GM19452 (cell line): Measurements from ENCODE around the gene MTMR12.
A peak's percentile ranks its signal among the peaks of the same experiment; 100 is the strongest.

Experiments
- ATAC-seq: cut with Tn5 transposase; IDR thresholded peaks from one replicate; pipeline ENCODE4 v1.9.1; 2021; ENCODE audit not compliant: unreplicated experiment

Gene MTMR12

GRCh38 chr5:32277798-32278197 is 34.9 kb downstream of the MTMR12 start:
- ATAC-seq, result no peak

- peak; percentile 30 for ATAC-seq
Measured at GRCh38 chr5:32276173-32276853, 36.4 kb downstream of the MTMR12 start.

GRCh38 chr5:32275396-32275741 is 37.4 kb downstream of the MTMR12 start:
- no peak for ATAC-seq

- no peak for ATAC-seq
Measured at GRCh38 chr5:32274548-32275395, 38.0 kb downstream of the MTMR12 start.

DNA sequence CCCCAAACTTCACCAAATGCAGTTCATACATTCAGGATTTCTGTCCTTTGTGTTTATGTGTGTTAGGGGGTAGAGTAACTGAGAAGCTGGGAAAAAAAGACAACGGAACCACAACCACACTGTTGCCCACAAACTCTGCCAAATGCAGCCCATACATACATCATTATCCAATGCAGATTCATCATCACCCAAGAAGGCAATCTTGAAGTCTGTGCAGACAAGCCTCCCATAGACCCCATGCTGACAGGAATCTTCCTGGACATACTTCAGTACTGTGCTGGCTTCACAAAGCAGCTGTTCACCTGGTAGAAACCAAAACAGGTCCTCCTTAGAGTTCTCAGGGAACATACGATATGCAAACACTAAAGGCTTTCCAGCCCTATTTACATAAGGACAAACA is 38.9 kb downstream of the MTMR12 start:
- ATAC-seq, result no peak

- no peak for ATAC-seq
Measured at GRCh38 chr5:32272746-32273145, 40.0 kb downstream of the MTMR12 start.

GRCh38 chr5:32270946-32271345 is 41.8 kb downstream of the MTMR12 start:
- no peak for ATAC-seq

DNA sequence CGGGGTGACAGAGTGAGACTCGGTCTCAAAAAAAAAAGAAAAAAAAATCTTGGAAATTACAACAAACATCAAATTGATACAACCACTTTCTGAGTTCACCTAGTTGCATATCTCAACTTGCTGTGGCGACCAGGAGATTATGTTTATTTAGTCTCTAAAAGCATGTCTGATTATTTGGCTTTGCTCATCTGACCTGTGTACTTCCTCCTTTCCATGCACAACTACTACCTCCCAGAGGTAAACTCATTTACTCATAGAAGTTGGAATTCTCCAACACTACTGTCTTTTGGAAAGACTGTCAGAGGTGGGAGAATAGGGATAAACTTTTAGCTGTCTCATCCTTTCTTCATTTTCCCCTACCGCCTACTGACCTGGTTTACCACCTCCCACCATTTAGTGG is 42.6 kb downstream of the MTMR12 start:
- ATAC-seq, result no peak

DNA sequence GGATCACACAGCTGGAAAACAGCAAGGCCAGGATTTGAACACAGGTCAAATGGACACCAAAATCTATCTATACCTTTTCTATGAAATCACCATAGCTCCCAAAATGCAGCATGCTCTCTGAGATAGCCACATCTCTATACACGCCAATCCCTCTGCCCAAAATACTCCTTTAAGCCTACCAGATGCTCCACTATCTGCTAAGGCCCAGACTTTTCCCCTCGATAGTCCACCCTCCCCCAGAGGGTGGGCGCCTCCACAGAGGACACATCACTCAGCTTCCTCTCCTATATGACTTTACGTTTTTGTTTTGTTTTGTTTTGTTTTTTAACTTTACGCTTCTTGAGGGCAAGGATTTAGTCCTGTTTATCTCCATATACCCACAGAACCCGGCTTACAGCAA is 46.8 kb downstream of the MTMR12 start:
- ATAC-seq, result no peak

DNA sequence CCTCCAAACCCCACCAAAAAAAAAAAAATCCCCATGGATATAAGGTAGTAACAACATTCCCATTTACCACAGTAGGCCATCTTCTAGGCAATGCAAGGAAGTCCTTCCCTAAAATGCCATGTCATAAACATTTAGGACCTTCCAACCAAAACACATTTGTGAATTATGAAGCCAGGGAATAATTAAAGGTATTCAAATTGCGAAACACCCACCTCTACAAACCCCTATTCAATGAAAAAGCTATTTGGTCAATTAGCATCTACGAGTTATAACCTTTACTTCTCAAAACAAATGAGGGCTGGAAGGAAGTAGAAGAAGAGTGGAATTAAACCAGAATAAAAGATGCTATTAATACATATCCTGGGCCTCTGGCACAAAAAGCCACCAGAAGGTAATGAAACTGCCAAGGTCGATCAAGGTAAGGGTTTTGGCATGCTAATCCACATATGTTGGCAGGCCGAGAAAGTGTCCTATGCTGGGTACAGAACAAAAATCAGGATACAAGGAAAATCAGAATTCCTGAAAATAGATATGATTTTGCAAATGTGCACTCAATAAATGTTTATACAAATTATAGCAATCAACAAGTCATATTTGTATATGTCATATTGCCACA is 47.7 kb downstream of the MTMR12 start:
- ATAC-seq, result no peak

DNA sequence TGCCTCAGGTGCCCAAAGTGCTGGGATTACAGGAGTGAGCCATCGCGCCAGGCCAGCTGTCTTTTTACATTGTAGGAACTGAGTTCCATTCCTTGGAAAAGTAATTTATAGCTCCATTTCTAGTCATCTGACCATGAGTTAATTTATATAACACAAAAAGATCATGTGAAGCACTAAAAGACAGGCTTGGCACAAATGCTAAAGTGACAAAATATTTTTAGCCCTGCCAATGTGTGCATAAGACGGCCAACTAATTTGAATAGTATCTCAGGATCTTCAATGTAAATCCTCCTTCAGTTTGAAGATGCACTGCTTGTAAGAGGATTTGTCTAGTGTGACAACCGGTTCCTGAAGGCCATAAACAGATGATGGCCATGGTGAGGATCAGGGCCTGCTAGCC is 49.1 kb downstream of the MTMR12 start:
- ATAC-seq, result no peak

- peak; percentile 97 for ATAC-seq
Measured at GRCh38 chr5:32261198-32261597, 51.5 kb downstream of the MTMR12 start.

DNA sequence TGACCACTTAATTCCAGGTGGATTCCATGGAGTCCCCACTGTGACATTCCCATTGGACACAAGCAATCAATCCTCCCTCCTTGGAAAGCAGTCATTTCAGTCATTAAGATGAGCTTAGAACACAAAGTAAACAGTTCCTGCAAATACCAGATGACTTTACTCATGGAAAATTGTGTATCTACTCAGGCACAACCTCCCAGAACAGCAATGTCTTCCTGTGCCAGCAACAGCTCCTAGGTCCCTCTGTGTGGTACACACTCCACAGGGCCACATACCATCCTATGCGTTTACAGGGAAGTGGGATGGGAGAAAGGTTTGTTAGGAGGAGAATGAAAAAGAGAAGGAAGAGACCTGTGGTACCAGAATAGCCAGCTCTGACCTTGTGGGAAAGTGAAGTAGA is 53.7 kb downstream of the MTMR12 start:
- ATAC-seq, result no peak

DNA sequence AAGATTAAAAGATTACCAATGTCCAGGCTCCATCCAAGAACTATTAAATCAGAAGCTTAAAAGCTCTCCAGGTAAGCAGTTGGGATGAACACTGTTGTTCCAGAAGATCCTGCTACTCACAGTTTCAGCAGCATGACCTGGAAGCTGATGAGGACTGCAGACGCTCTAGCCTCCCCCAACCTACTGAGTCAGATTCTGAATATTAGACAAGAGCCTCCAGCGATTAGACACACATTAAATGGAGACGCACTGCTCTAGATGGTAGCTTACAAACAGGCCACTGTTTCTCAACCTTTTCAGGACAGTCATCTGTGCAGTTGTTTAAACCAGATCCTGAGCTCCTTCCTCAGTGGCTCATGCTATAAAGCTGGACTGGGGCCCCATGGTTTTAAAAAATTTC is 54.3 kb downstream of the MTMR12 start:
- no peak for ATAC-seq

DNA sequence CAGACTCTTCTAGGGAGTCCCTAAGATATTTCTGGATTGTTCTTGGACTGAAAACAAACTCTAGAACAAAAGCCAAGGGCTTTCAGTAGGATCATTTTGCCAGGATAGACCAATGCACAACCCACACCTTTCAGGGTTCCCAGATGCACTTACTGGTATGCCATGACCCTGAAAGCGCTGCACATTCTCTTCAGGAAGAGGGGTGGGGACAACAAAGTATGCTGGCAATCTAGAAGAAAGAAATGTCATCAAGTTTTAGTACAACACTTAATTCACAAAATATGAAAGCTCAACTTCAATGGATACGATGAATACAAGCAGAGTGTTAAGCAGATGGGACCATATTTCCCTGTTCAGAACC is 57.2 kb downstream of the MTMR12 start:
- no peak for ATAC-seq

- no peak for ATAC-seq
Measured at GRCh38 chr5:32254881-32255539, 57.7 kb downstream of the MTMR12 start.

- no peak for ATAC-seq
Measured at GRCh38 chr5:32251871-32252458, 60.8 kb downstream of the MTMR12 start.

- no peak for ATAC-seq
Measured at GRCh38 chr5:32249668-32250067, 63.1 kb downstream of the MTMR12 start.

- ATAC-seq, result no peak
Measured at GRCh38 chr5:32245742-32246141, 67.0 kb downstream of the MTMR12 start.

GRCh38 chr5:32244017-32244416 is 68.7 kb downstream of the MTMR12 start:
- no peak for ATAC-seq

DNA sequence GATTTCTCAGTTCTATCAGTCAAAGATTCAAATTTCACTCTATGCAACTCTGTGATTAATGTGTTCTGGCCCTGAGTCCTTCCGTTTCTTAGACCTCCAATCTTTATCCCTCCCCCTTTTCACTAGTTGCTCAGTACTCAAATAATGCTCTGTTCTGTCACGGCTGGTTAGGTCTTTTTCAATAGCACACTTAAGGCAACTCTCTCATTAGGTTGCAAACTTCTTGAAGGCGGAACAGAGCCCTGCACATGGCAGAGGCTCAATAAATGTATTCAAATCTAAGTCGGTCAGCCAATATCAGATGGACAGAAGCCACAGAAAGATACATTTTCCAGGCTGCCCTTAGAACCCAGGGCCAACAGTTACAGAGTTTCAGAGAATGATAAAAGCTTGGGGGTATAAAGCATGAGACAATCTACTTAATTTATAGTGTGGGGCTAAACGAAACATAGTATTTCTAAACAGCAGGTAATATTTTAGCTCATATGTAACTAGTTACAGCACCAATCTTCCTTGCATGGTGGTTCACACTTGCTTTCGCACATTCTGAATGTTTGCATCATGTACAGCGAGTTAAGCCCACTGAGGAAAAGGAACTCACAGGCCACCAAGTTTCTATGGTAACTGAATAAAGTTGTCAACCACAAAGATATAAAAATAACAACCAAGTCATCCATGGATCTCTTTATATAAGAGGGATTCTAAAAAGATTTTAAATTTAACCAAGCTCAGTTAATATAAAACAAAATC is 71.5 kb downstream of the MTMR12 start:
- ATAC-seq, result peak; percentile 91
